ENCODE data around the gene MFNG.

Gene MFNG

GRCh38 chr22:37515901-37516300, 29.7 kb upstream of the MFNG start:
- DNase-seq (ENCODE audit: low read depth, low spot score), result no peak
- H3K27ac ChIP-seq, result no peak overlapping the region

DNA sequence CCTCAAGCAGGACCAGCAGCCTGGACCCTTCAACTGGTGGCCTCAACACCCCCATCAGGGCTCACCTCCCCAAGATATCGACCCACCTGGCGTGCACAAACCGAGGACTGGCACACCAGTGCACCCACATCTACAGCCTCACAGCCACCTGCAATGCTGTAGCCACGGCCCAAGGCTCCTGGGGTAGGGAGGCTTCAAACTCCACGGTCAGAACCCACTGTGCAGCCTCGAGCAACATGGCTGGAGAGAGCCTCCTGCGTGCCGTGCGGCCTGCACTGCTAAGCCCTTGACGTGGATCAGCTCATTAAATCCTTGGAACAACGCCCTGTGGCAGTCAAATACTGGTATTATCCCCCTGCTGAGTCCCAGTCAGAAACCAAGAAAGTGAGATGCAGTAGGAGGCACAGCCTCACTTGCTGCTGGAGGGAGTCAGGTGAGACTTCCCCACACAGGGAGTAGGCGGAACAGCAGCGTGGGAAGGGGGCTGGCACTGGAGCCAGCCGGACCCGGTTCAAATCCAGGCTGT, 28.4 kb upstream of the MFNG start:
- DNase-seq (ENCODE audit: low read depth, low spot score), result no peak
- no peak overlapping the region for H3K27ac ChIP-seq

DNA sequence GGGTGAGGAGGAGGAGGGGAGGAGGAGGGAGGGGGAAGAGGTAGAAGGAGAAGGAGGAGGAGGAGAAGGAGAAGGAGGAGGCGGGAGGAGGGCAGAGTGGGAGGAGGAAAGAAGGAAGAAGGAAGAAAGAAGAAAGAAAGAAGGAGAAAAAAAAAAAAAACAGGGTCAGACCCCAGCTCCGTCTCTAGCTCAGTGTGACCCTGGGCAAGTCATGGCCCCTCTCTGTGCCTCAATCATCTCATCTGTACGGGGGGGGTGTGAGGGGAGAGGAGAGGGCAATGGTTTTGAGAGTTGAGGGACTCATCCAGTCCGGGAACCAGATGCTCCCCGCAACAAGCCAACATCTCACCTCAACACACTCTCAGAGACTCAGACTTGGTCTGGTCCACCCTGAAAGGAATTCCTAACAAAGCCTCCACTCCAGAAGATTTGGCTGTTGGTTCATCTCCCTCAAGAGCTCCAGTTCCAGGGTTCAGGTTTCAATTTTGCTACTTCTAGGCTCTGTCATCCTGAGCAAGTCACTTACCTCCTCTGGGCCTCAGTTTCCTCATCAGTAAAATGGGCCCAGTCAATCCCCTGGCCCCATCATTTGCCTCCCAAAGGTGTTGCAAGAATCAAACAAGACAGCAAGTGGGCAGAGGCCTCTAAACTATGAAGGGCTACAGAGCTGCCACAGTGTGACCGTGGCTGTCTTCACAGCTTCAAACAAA, 25.4 kb upstream of the MFNG start:
- no peak for DNase-seq (ENCODE audit: low read depth, low spot score)
- peak overlapping the region; percentile 60 for H3K27ac ChIP-seq

DNA sequence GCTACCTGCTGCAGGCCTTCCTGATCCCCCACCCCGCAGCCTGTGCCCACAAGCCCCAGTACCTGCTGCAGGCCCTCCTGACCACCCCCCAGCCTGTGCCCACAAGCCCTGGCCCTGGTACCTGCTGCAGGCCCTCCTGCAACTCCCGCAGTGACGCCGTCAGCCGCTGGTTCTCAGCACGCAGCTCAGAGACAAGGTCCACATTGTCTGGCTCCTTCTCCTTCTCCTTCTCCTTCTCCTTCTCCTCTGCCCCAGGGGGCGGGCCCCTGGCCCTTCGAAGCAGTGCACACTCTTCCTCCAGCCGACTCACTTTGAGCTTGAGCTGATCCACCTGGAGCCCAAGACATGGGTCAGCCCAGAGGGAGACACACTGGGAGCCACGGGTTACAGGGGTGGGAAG, 23.9 kb upstream of the MFNG start:
- H3K27ac ChIP-seq, result no peak overlapping the region
- DNase-seq (ENCODE audit: low read depth, low spot score), result no peak

GRCh38 chr22:37509059-37509860, 23.1 kb upstream of the MFNG start:
- no peak overlapping the region for H3K27ac ChIP-seq
- DNase-seq (ENCODE audit: low read depth, low spot score), result no peak

GRCh38 chr22:37508431-37508992, 22.3 kb upstream of the MFNG start:
- H3K27ac ChIP-seq, result no peak overlapping the region

DNA sequence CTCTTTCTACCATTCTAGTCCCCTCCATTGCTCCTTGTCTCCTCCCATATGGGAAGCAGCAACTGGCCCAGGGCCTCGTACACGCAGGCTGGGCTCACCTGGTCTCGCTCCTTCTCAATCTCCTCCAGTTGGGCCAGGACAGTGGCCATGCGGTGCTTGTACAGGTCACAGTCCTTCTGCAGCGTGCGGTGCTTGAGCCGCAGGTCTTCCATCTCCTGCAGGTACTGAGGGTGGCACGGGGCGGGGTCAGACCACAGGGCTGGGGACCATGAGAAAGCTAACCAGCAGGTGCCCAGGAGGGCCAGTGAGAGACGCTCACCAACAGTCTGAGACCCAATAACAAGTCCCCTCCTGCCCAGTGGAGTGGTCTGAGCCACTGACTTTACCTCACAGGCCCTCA, 21.5 kb upstream of the MFNG start:
- no peak for DNase-seq (ENCODE audit: low read depth, low spot score)
- H3K27ac ChIP-seq, result no peak overlapping the region

More at GRCh38 chr22:37508431-37508992, 22.3 kb upstream of the MFNG start:
- no peak for DNase-seq (ENCODE audit: low read depth, low spot score)

GRCh38 chr22:37505989-37506388, 19.8 kb upstream of the MFNG start:
- no peak overlapping the region for H3K27ac ChIP-seq
- no peak for DNase-seq (ENCODE audit: low read depth, low spot score)

DNA sequence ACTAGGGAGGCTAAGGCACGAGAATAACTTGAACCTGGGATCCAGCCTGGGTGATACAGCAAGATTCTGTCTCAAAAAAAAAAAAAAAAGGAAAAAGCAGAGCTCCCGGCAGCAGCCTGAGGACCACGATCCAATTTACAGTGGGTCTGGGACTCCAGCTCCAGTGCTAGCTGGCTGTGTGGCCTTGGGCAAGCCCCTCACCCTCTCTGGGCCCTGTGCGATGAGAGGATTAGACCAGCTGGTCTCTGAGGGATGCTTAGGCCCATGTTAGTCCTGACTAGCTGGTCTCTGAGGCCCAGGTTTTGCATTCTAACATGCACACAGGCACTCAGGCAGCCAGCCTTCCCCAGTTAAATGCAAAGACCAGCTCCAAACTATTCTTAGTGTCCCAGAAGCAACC, 19.4 kb upstream of the MFNG start:
- DNase-seq (ENCODE audit: low read depth, low spot score), result no peak
- H3K27ac ChIP-seq, result no peak overlapping the region

- DNase-seq (ENCODE audit: low read depth, low spot score), result no peak
- H3K27ac ChIP-seq, result no peak overlapping the region
Measured at GRCh38 chr22:37504964-37505363, 18.8 kb upstream of the MFNG start.

- no peak for DNase-seq (ENCODE audit: low read depth, low spot score)
- H3K27ac ChIP-seq, result no peak overlapping the region
Measured at GRCh38 chr22:37503850-37504249, 17.7 kb upstream of the MFNG start.

DNA sequence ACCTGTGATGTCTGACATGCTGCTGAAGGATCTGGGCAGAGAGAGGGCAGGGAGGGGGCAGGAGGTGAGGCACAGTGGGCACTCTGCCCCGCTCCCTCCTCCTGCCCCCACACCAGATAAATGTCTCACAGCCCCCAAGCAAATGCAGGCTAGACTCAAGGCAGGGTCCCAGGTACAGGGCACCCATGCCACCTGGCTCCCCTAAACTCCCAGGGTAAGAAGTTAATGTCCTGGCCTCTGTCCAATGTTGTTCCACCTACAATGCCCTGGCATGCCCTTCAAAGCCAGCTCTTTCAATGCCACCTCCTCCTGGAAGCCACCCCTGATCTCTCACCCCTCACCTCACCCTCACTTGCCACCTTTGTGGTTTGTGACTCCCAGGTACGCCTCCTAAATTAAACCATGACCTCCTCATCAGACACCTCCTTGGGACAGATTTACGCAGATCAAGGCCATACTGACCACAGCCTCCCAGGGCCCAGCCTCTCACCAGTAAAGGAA, 17.0 kb upstream of the MFNG start:
- peak overlapping the region; percentile 41 for H3K27ac ChIP-seq
- DNase-seq (ENCODE audit: low read depth, low spot score), result no peak

DNA sequence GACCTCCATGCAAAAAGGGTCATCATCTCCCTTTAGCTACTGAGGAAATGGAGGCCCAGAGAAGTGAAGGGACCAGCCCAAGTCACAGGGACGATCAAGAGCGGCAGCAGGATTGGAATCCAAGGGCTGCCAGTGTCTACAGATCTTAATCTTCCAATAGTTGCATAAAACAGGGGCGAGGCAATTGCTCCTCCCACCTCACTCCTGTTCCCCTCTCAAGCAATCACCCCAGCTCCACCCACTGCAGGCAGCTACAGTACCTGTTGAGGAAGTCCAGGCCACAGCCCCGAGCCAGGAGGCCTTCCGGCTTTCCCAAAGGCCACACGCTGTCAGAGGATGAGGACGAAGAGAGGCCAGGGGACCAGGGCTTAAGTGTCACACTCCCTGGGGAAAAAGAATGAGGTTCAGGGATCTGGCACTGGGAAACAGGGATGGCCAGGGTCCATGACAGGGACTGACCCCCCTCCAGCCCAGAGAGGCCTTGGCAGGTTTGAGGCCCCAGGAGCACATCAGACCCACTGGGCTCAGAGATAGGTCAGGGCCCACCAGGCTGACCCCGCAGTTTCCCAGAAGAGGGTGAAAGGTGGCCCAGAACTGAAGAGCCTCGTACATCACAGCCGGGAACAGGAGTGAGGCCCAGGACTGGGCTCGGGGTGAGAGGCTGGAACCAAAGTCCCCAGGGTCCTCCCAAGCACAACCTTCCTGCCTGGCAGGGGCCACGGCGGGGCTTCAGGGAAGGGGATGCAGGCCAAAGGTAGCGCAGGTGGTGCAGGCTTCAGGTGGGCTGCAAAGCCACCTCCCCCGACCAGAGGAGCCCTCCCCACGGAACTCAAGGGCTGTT, 16.4 kb upstream of the MFNG start:
- peak overlapping the region; percentile 41 for H3K27ac ChIP-seq

GRCh38 chr22:37501610-37502341, 15.6 kb upstream of the MFNG start:
- DNase-seq (ENCODE audit: low read depth, low spot score), result no peak
- peak overlapping the region; percentile 41 for H3K27ac ChIP-seq

More for the DNA sequence above, 16.4 kb upstream of the MFNG start:
- DNase-seq (ENCODE audit: low read depth, low spot score), result no peak

GRCh38 chr22:37500745-37501609, 14.8 kb upstream of the MFNG start:
- peak overlapping the region; percentile 41 for H3K27ac ChIP-seq
- no peak for DNase-seq (ENCODE audit: low read depth, low spot score)

- H3K27ac ChIP-seq, result no peak overlapping the region
- DNase-seq (ENCODE audit: low read depth, low spot score), result no peak
Measured at GRCh38 chr22:37499789-37500540, 13.8 kb upstream of the MFNG start.

GRCh38 chr22:37499027-37499707, 13.0 kb upstream of the MFNG start:
- H3K27ac ChIP-seq, result no peak overlapping the region
- no peak for DNase-seq (ENCODE audit: low read depth, low spot score)

Data from epithelial cell of prostate (primary cell).